Prostate gland (tissue), 2 donors: ENCODE results near the gene THSD4. TPM values are rescaled to one million over a fixed set of nuclear protein-coding genes. Genes with fewer than 3 reads are reported as not detected.

Experiments used
- DNase-seq: peaks from one replicate; pipeline ENCODE4 v3.0.0-alpha.2; 2019; ENCODE audit warnings: low spot score
- H3K27ac ChIP-seq, 2 donors: fragments of 200-600 bp; sonication (generic); 2 replicates each; pipeline ENCODE4 v1.5.1; 2017 to 2019
- H3K27me3 ChIP-seq: fragments of 200-600 bp; sonication (generic); replicated peaks from 2 replicates; pipeline ENCODE4 v1.5.1; 2019; ENCODE audit not compliant: insufficient read depth
- H3K36me3 ChIP-seq, 2 donors: fragments of 200-600 bp; sonication (generic); 1 replicate in 1 of 2; 2 replicates in 1 of 2; pipeline versions ENCODE4 v1.5.1 to v1.8.1; 2017 to 2019
- H3K4me1 ChIP-seq: fragments of 200-600 bp; sonication (generic); replicated peaks from 2 replicates; pipeline ENCODE4 v1.5.1; 2019
- H3K4me3 ChIP-seq, 2 donors: fragments of 200-600 bp; sonication (generic); 2 replicates each; pipeline ENCODE4 v1.5.1; 2017 to 2019
- H3K9me3 ChIP-seq: fragments of 200-600 bp; sonication (generic); 2 replicates; pipeline ENCODE4 v1.5.1; 2017
- POLR2A ChIP-seq: fragments of 450-650 bp; IDR thresholded peaks from one replicate; pipeline ENCODE4 v1.6.1; 2016; ENCODE audit warnings: antibody characterized with exemption, mild to moderate bottlenecking
- POLR2AphosphoS5 ChIP-seq: sonication (generic); formaldehyde crosslinking; IDR thresholded peaks from one replicate; pipeline ENCODE4 v1.6.1; 2017; ENCODE audit warnings: antibody characterized with exemption
- WGBS: methylation state at CpG from one replicate; pipeline ENCODE4 v1.1.5; 2018; 5-methylcytosine and 5-hydroxymethylcytosine counted together
- intact Hi-C: fragments of 100-400 bp; cut with DNase I; formaldehyde crosslinking; loops from one replicate; pipeline ENCODE4 v1.14.2; 2022
- total RNA-seq, 2 donors: library from RNA; depleted of rRNA; stranded (reverse); fragments of >200 nt; gene quantifications; one replicate each; pipeline ENCODE4 v1.1.0, GENCODE V29; 2016
- TF ChIP-seq, protein P1 (sequence below), 4 experiments: fragments of 200-600 bp in 2 of 4; fragments of 450-650 bp in 2 of 4; sonication (generic) in 2 of 4; IDR thresholded peaks; 1 replicate in 3 of 4; 2 replicates in 1 of 4; pipeline ENCODE4 v1.5.1; 2016 to 2019; ENCODE audit warnings: antibody characterized with exemption in 4 of 4, mild to moderate bottlenecking in 2 of 4, moderate library complexity in 2 of 4

The THSD4 gene
- total RNA-seq, 2 donors from 2014 or later = 84.1 to 223 TPM

DNA sequence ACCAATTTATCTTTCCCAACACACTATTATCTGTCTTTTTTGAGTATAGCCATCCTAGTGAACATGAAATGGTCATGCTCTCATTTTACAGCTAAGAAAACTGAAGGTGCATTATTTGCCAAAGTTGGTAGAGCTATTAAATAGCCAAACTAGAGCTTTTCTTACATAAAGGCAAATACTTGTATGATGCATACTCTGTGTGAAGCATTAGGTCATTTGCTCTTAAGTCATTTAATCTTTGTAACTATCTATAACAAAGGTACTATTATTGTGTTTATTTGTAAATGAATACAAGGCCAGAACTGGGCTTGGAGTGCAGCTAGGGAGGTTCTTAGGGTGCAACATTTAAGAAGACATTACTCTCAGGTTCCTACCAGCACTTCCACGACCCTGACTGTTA is 123.7 kb downstream of the THSD4 start:
- H3K4me1 ChIP-seq = no peaks in the 10 kb centered on the region
- intact Hi-C loops = no loop called here
- no peak overlapping the region for H3K27ac ChIP-seq
- 67% methylated on average over 1 of the region's 1 CpG for WGBS
- no peaks in the 10 kb centered on the region for H3K36me3 ChIP-seq
- no peak for TF ChIP-seq POLR2AphosphoS5
- TF ChIP-seq, protein P1, sequence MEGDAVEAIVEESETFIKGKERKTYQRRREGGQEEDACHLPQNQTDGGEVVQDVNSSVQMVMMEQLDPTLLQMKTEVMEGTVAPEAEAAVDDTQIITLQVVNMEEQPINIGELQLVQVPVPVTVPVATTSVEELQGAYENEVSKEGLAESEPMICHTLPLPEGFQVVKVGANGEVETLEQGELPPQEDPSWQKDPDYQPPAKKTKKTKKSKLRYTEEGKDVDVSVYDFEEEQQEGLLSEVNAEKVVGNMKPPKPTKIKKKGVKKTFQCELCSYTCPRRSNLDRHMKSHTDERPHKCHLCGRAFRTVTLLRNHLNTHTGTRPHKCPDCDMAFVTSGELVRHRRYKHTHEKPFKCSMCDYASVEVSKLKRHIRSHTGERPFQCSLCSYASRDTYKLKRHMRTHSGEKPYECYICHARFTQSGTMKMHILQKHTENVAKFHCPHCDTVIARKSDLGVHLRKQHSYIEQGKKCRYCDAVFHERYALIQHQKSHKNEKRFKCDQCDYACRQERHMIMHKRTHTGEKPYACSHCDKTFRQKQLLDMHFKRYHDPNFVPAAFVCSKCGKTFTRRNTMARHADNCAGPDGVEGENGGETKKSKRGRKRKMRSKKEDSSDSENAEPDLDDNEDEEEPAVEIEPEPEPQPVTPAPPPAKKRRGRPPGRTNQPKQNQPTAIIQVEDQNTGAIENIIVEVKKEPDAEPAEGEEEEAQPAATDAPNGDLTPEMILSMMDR (IDR thresholded peaks at IDR 0.05) = no peak
- TF ChIP-seq POLR2A = no peak
- H3K27me3 ChIP-seq = no peaks in the 10 kb centered on the region
- DNase-seq = no peak
- no peaks in the 10 kb centered on the region for H3K9me3 ChIP-seq
- no peak overlapping the region for H3K4me3 ChIP-seq

DNA sequence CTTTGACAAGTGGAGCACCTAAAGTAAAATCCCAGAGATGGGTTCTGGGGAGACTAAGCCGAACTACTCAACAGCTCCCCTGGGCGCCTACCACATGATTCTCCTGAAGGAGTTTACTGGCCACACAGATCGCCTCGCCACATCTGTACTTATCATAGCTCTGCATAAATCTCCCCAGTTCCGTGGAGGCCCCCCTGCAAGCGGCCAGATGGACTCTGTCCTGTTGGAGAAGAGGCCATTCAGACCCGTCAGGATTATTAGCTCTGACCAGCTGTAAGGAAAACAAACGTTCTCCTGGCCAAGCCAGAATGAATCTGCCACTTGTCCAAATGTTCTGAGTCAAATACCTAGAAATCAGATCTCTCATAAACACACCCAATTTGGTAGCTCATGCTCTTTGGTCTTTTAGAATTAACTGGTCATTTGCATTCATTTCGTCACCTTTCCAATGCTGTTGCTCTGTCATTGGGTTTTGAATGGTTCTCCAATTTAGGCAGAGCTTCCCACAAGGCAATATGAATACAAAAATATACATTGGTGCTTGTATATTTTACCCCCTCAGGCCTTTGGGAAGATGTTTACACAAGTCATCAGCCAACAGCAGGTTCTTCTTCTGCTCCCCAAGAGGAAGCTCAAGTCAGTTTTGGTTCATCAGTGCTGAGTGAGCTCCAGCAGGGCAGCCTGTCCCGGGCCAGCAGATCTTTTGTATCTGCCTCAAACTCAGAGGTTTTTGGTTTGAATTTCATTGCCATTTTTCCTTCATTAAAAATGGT is 124.5 kb downstream of the THSD4 start:
- no peaks in the 10 kb centered on the region for H3K36me3 ChIP-seq
- H3K27ac ChIP-seq = no peak overlapping the region
- no peaks in the 10 kb centered on the region for H3K4me1 ChIP-seq
- 72% methylated on average over 10 of the region's 10 CpGs for WGBS
- DNase-seq = no peak
- no peaks in the 10 kb centered on the region for H3K9me3 ChIP-seq
- no peaks in the 10 kb centered on the region for H3K27me3 ChIP-seq
- no peak overlapping the region for H3K4me3 ChIP-seq
- intact Hi-C loops = no loop called here
- TF ChIP-seq POLR2AphosphoS5 (no peak), POLR2A (no peak)
- TF ChIP-seq, protein P1 (IDR thresholded peaks at IDR 0.05) = no peak

DNA sequence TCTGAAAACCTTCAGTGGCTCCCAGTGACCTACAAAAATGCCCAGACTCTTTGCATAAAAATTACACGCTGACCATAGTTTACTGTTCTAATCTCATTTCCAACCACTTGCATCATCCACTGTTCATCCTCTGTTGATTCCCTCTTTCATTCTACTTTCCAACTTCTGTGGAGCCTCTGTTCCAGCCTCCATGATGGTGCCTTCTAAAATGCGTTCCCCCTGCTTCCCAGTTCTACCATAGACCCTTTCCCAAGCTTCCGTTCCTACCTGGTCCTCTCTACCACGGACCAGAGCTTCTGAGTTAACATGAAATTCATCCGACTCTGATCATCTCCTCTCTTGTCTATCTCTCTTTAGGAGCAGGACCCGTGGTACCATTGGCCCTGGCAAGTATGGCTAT is 127.0 kb downstream of the THSD4 start:
- H3K36me3 ChIP-seq = no peaks in the 10 kb centered on the region
- no peaks in the 10 kb centered on the region for H3K9me3 ChIP-seq
- WGBS = 97% methylated on average over 6 of the region's 6 CpGs
- DNase-seq = no peak
- intact Hi-C loops = no loop called here
- no peak overlapping the region for H3K4me3 ChIP-seq
- H3K27ac ChIP-seq = no peak overlapping the region
- no peak for TF ChIP-seq POLR2AphosphoS5
- no peak for TF ChIP-seq POLR2A
- TF ChIP-seq, protein P1 (IDR thresholded peaks at IDR 0.05) = no peak
- no peaks in the 10 kb centered on the region for H3K27me3 ChIP-seq
- no peaks in the 10 kb centered on the region for H3K4me1 ChIP-seq

DNA sequence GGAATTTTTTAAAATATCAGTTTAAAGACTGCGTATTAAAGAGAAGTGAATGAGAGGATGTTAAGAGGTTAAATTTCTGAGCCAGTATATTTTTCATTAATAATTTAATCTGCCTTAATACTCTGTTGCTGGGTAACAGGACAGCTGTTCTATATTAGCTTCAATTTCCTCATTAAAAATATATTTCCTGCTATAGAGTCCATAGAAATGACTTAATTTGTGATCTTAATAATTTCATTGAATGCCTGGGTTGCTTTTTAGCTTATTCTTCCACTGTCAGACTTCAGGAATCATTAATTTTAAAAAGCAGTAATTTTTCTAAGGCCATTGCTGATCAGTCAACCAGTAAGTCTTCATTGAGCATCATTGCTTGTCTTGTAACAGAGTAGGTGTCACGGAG is 129.0 kb downstream of the THSD4 start:
- intact Hi-C loops = no loop called here
- TF ChIP-seq POLR2A (no peak), POLR2AphosphoS5 (no peak)
- TF ChIP-seq, protein P1 (IDR thresholded peaks at IDR 0.05) = no peak
- Histone ChIP-seq H3K27ac (no peak overlapping the region), H3K9me3 (no peaks in the 10 kb centered on the region), H3K4me1 (no peaks in the 10 kb centered on the region), H3K27me3 (no peaks in the 10 kb centered on the region), H3K36me3 (no peaks in the 10 kb centered on the region), H3K4me3 (no peak overlapping the region)
- 97% methylated on average over 2 of the region's 2 CpGs for WGBS
- no peak for DNase-seq

DNA sequence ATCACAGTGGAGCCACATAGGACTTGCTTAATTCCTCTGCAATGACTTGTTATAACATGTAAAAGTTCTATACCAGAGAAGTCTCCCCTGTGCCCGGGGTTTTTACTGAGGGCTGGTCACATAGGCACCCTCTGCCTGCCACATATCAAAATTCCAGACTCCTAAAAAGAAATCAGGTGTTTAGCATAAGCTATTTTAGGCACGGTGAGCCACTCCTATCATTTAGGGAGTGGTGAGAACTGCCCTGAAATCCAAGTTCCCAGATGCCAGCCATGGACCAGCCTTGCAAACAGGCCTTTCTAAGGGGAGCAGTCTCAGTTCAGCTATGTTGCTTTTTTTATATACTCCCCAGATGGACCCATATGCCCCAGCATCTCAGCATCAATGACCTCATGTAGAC is 130.3 kb downstream of the THSD4 start:
- Histone ChIP-seq H3K36me3 (no peaks in the 10 kb centered on the region), H3K4me1 (no peaks in the 10 kb centered on the region), H3K27me3 (no peaks in the 10 kb centered on the region), H3K4me3 (no peak overlapping the region), H3K9me3 (no peaks in the 10 kb centered on the region), H3K27ac (no peak overlapping the region)
- DNase-seq = no peak
- intact Hi-C loops = no loop called here
- TF ChIP-seq POLR2AphosphoS5 (no peak), POLR2A (no peak)
- TF ChIP-seq, protein P1 (IDR thresholded peaks at IDR 0.05) = no peak
- WGBS = 72% methylated on average over 2 of the region's 2 CpGs
